SH-SY5Y (cell line): ENCODE measurements around the gene PRG3.

Source experiments
- GATA2 ChIP-seq: IDR thresholded peaks from 2 replicates; pipeline ENCODE4 v1.6.1; 2011; ENCODE audit warnings: mild to moderate bottlenecking, low read depth, low read length
- GATA3 ChIP-seq: IDR thresholded peaks from 2 replicates; pipeline ENCODE4 v1.6.1; 2011; ENCODE audit warnings: low read depth, mild to moderate bottlenecking, low read length, moderate library complexity

GRCh38 chr11:57396744-57397143, 15.8 kb upstream of the PRG3 start:
- TF ChIP-seq GATA2: no peak
- no peak for TF ChIP-seq GATA3
